ENCODE results near the gene TPO. TPM values are rescaled to one million over a fixed set of nuclear protein-coding genes. Genes with fewer than 3 reads are reported as not detected.

The TPO gene
- total RNA-seq, 2 experiments from 2014 or later, result not detected

- no peaks in the 10 kb centered on the region for H3K36me3 Mint-ChIP-seq
- DNase-seq, result peak; percentile 3
- ChIA-PET CTCF (no interaction called here), POLR2A (no interaction called here)
- no peak overlapping the region for H3K4me3 Mint-ChIP-seq
- intact Hi-C loops (cut with micrococcal nuclease), result no loop called here
- no peaks in the 10 kb centered on the region for H3K27me3 Mint-ChIP-seq
- H3K9me3 Mint-ChIP-seq, result no peaks in the 10 kb centered on the region
- H3K27ac Mint-ChIP-seq, result no peak overlapping the region
- H3K4me1 Mint-ChIP-seq (ENCODE audit: low read depth), result no peaks in the 10 kb centered on the region
Observed at GRCh38 chr2:1494257-1494656, 81.0 kb downstream of the TPO start.

- no peak for DNase-seq
- Mint-ChIP-seq H3K4me3 (no peak overlapping the region), H3K27me3 (no peaks in the 10 kb centered on the region), H3K9me3 (no peaks in the 10 kb centered on the region), H3K36me3 (no peaks in the 10 kb centered on the region), H3K27ac (no peak overlapping the region), H3K4me1 (ENCODE audit: low read depth) (no peaks in the 10 kb centered on the region)
- intact Hi-C loops (cut with micrococcal nuclease), result no loop called here
- CTCF ChIA-PET, result interaction anchor here (0.6 kb wide), 1 partner anchor 27 kb away, joined by 3 read pairs; no protein-coding TSS in a partner anchor
- POLR2A ChIA-PET, result no interaction called here
Observed at GRCh38 chr2:1494906-1495305, 81.6 kb downstream of the TPO start.

DNA sequence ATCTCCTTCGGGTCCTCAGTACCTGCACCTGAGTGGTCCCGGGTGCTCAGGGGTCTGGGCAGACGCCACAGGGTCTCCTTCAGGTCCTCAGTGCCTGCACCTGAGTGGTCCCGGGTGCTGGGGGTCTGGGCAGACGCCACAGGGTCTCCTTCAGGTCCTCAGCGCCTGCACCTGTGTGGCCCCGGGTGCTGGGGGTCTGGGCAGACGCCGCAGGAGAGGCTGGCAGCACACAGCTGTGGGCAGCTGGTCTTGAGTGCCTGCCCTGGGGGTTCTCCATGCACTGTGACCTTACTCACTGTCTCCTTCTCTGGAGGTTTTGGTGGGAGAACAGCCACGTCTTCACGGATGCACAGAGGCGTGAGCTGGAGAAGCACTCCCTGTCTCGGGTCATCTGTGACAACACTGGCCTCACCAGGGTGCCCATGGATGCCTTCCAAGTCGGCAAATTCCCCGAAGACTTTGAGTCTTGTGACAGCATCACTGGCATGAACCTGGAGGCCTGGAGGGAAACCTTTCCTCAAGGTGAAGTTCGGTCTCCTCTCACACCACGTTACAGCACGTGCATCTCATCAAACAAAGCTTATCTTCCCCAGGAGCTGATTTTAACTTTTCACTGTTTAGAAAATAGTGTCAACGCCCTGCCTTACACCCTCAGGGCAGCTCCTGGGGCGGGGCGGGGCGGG is 82.6 kb downstream of the TPO start:
- Mint-ChIP-seq H3K4me1 (ENCODE audit: low read depth) (no peaks in the 10 kb centered on the region), H3K27me3 (no peaks in the 10 kb centered on the region), H3K36me3 (no peaks in the 10 kb centered on the region), H3K4me3 (no peak overlapping the region), H3K9me3 (no peaks in the 10 kb centered on the region), H3K27ac (no peak overlapping the region)
- CTCF ChIA-PET, result interaction anchor here (0.6 kb wide), 1 partner anchor 26 kb away, joined by 3 read pairs; no protein-coding TSS in a partner anchor
- DNase-seq, result peak; percentile 1
- intact Hi-C loops (cut with micrococcal nuclease), result no loop called here
- POLR2A ChIA-PET, result no interaction called here

DNA sequence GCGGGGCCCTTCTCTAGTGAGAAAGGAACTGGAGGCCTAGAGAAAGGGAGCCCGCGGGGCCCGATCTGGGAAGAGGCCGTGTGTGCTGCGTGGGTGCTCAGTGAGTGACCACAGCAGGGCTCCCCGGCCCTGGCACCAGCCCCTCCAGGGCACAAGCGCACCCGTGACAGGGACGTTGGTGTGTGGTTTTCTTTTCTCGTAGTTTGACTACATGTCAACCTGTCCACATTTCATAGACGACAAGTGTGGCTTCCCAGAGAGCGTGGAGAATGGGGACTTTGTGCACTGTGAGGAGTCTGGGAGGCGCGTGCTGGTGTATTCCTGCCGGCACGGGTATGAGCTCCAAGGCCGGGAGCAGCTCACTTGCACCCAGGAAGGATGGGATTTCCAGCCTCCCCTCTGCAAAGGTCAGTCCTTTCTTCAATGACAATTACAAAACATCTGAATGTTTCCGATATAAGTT is 83.1 kb downstream of the TPO start:
- no peaks in the 10 kb centered on the region for H3K4me1 Mint-ChIP-seq (ENCODE audit: low read depth)
- no peaks in the 10 kb centered on the region for H3K9me3 Mint-ChIP-seq
- ChIA-PET CTCF (no interaction called here), POLR2A (no interaction called here)
- intact Hi-C loops (cut with micrococcal nuclease), result no loop called here
- peak; percentile 2 for DNase-seq
- no peaks in the 10 kb centered on the region for H3K27me3 Mint-ChIP-seq
- no peaks in the 10 kb centered on the region for H3K36me3 Mint-ChIP-seq
- H3K27ac Mint-ChIP-seq, result no peak overlapping the region
- H3K4me3 Mint-ChIP-seq, result no peak overlapping the region

DNA sequence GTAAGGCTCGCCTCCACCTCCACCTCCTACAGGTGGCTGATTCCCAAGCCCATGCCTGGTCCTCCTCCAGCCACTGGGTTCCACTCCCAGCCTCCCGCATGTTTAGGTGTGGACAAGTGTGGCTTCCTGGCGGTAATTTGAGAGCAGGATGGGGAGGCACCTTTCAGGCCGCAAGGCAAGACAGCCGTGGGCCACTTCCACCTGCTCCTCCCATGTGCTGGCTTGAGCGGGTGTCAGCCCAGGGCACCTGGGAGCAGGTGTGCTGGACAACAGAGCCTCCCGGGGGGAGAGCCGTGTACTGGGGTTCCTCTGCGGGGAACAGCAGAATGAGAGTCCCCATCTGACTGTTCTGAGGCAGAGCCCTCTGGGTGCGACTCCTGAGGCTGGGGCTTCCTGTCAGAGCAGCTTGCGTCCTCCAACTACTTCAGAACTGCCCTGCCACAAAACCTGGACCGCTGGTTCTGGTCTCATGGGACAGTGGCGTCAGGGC is 83.9 kb downstream of the TPO start:
- DNase-seq, result no peak
- POLR2A ChIA-PET, result no interaction called here
- intact Hi-C loops (cut with micrococcal nuclease), result no loop called here
- Mint-ChIP-seq H3K4me1 (ENCODE audit: low read depth) (no peaks in the 10 kb centered on the region), H3K27me3 (no peaks in the 10 kb centered on the region), H3K9me3 (no peaks in the 10 kb centered on the region), H3K27ac (no peak overlapping the region), H3K4me3 (no peak overlapping the region), H3K36me3 (no peaks in the 10 kb centered on the region)
- CTCF ChIA-PET, result no interaction called here

DNA sequence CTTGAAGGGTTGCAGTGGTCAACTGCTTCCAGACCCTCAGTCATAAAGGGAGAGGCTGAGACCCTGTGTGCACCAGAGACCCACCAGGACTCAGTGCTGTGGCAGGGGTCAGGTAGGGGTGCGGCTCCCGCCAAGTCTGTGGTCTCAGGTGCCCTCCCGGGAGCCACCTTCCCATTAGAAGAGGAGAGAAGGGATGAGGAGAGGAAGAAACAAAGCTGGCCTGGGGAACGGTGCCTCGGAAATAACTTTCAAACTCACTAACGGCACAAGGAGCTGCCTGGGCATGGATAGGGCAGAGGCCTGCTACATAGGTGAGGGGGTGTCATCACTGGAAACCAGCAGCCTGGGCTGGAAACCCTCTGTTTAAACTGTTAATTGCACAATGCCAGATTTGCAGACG is 84.9 kb downstream of the TPO start:
- H3K27me3 Mint-ChIP-seq, result no peaks in the 10 kb centered on the region
- CTCF ChIA-PET, result no interaction called here
- H3K4me3 Mint-ChIP-seq, result no peak overlapping the region
- H3K4me1 Mint-ChIP-seq (ENCODE audit: low read depth), result no peaks in the 10 kb centered on the region
- no peaks in the 10 kb centered on the region for H3K36me3 Mint-ChIP-seq
- H3K9me3 Mint-ChIP-seq, result no peaks in the 10 kb centered on the region
- intact Hi-C loops (cut with micrococcal nuclease), result no loop called here
- POLR2A ChIA-PET, result no interaction called here
- no peak for DNase-seq
- H3K27ac Mint-ChIP-seq, result peak overlapping the region; percentile 18

GRCh38 chr2:1499033-1499795 is 86.0 kb downstream of the TPO start:
- Mint-ChIP-seq H3K27me3 (no peaks in the 10 kb centered on the region), H3K36me3 (no peaks in the 10 kb centered on the region), H3K9me3 (no peaks in the 10 kb centered on the region), H3K4me3 (no peak overlapping the region), H3K4me1 (ENCODE audit: low read depth) (no peaks in the 10 kb centered on the region), H3K27ac (no peak overlapping the region)
- intact Hi-C loops (cut with micrococcal nuclease), result no loop called here
- ChIA-PET CTCF (no interaction called here), POLR2A (no interaction called here)
- DNase-seq, result no peak

GRCh38 chr2:1501038-1501851 is 88.0 kb downstream of the TPO start:
- DNase-seq, result no peak
- Mint-ChIP-seq H3K4me3 (no peak overlapping the region), H3K27ac (peak overlapping the region; percentile 18), H3K27me3 (no peaks in the 10 kb centered on the region), H3K4me1 (ENCODE audit: low read depth) (no peaks in the 10 kb centered on the region), H3K36me3 (no peaks in the 10 kb centered on the region), H3K9me3 (no peaks in the 10 kb centered on the region)
- ChIA-PET POLR2A (no interaction called here), CTCF (no interaction called here)
- intact Hi-C loops (cut with micrococcal nuclease), result no loop called here

DNA sequence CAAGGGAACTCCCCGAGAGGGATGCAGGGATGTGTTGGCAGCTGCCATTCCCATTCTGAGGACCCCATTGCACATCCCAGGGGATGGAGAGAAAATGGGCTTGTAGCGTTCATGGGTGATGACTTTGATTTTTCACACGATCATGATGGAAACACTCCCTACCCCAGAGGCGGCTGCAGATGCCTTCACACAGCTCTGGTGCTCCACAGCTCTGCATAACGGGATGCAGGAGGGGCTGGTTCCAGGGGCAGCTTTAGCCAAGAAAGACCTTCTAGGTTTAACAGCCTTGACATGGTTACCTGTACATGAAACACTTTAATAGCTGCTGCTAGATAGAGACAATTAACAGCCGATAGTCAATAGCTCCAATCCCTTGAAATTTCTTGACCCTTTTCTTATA is 88.7 kb downstream of the TPO start:
- H3K4me3 Mint-ChIP-seq, result no peak overlapping the region

DNA sequence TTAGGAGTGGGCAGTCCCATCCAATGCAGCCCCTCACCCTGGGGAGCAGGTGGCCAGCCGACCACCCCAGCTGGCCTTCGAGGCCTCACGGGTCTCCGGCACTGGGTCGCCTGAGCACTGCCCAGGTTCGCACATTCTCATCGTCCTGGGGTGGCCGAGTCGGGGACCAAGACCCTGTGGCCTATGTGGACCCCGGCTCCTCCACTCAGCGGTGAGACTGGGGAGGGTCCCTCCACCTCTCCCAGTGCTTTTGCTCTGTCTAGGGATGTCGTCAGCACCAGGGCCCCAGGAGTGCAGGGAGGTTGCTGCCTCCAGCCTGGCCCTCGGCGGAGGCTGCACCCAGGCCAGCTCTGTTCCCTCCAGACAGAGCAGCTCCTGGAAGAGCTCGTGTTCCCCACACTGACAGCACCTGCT is 89.6 kb downstream of the TPO start:
- CTCF ChIA-PET, result no interaction called here
- Mint-ChIP-seq H3K4me3 (no peak overlapping the region), H3K36me3 (no peaks in the 10 kb centered on the region), H3K9me3 (peaks cover 1% of the 10 kb centered on the region), H3K4me1 (ENCODE audit: low read depth) (no peaks in the 10 kb centered on the region), H3K27me3 (no peaks in the 10 kb centered on the region), H3K27ac (no peak overlapping the region)
- DNase-seq, result no peak
- intact Hi-C loops (cut with micrococcal nuclease), result no loop called here
- POLR2A ChIA-PET, result no interaction called here

More for the DNA sequence above, 88.7 kb downstream of the TPO start:
- Mint-ChIP-seq H3K9me3 (peaks cover 1% of the 10 kb centered on the region), H3K27ac (no peak overlapping the region), H3K27me3 (no peaks in the 10 kb centered on the region), H3K4me1 (ENCODE audit: low read depth) (no peaks in the 10 kb centered on the region), H3K36me3 (no peaks in the 10 kb centered on the region)
- ChIA-PET POLR2A (no interaction called here), CTCF (no interaction called here)
- no peak for DNase-seq
- intact Hi-C loops (cut with micrococcal nuclease), result no loop called here

GRCh38 chr2:1503471-1504310 is 90.4 kb downstream of the TPO start:
- Mint-ChIP-seq H3K27me3 (no peaks in the 10 kb centered on the region), H3K4me1 (ENCODE audit: low read depth) (peaks cover 3% of the 10 kb centered on the region), H3K36me3 (no peaks in the 10 kb centered on the region), H3K27ac (no peak overlapping the region), H3K4me3 (no peak overlapping the region), H3K9me3 (peaks cover 1% of the 10 kb centered on the region)
- intact Hi-C loops (cut with micrococcal nuclease), result no loop called here
- no peak for DNase-seq
- POLR2A ChIA-PET, result no interaction called here
- CTCF ChIA-PET, result no interaction called here

DNA sequence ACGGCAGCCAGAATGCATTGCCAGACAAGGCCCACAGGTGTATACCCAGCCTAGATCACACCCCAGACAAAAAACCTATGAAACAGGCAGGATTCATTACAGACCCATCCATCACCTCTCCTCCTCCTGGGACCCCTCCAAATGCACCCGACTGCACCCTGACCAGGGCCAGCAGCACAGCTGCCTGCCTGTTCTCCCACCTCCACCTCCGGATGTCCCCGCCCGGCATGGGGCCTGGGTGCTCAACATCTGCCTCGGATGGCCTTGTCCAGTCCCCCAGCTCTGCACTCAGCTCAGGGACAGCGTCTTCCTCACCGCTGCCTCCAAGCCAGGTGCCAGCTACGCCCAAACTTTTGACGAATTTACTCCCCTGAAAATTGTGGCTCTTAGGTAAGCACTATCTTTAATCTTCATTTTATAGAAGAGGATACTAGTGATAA is 91.1 kb downstream of the TPO start:
- Mint-ChIP-seq H3K4me1 (ENCODE audit: low read depth) (peaks cover 9% of the 10 kb centered on the region), H3K27me3 (peaks cover 4% of the 10 kb centered on the region), H3K4me3 (no peak overlapping the region), H3K36me3 (no peaks in the 10 kb centered on the region), H3K9me3 (peaks cover 1% of the 10 kb centered on the region), H3K27ac (no peak overlapping the region)
- ChIA-PET POLR2A (no interaction called here), CTCF (no interaction called here)
- intact Hi-C loops (cut with micrococcal nuclease), result no loop called here
- DNase-seq, result no peak
